ENCODE data around the gene SLITRK1. TPM values are rescaled to one million over a fixed set of nuclear protein-coding genes. Genes with fewer than 3 reads are reported as not detected.

The SLITRK1 gene
- polyA plus RNA-seq, 1 donor (not counting 4 experiments of a cell fraction or from before 2014, with no cell fraction given) = not detected

DNA sequence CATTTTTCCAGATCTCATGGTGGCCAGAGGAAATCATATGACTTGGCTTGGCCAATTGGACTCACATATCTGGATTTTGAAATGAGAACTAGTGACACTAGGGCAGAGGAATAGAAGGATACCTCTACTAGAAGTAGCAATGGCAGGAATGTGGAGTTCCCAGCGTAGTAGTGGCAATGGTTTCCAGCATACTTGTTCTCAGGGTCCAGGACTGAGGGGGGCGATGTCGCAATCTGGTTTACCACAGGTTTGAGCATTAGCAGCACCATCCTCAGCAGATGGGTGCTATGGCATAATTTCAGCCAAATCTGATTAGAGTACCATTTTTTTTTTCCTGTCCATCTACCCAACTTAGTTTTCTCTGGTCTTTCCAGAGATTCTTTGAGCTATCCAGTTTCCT lies 8.1 kb upstream of the SLITRK1 start:
- no peaks in the 10 kb centered on the region for H3K9me1 ChIP-seq (ENCODE audit: control insufficient read depth, extremely low read depth, insufficient read depth, low read length)
- DNase-seq (ENCODE audit: low read depth, low spot score) (no peak), FAIRE-seq (no peak)
- no peak for TF ChIP-seq EZH2 (IDR thresholded peaks at IDR 0.05; ENCODE audit: low read length)
- TF ChIP-seq, protein P1, sequence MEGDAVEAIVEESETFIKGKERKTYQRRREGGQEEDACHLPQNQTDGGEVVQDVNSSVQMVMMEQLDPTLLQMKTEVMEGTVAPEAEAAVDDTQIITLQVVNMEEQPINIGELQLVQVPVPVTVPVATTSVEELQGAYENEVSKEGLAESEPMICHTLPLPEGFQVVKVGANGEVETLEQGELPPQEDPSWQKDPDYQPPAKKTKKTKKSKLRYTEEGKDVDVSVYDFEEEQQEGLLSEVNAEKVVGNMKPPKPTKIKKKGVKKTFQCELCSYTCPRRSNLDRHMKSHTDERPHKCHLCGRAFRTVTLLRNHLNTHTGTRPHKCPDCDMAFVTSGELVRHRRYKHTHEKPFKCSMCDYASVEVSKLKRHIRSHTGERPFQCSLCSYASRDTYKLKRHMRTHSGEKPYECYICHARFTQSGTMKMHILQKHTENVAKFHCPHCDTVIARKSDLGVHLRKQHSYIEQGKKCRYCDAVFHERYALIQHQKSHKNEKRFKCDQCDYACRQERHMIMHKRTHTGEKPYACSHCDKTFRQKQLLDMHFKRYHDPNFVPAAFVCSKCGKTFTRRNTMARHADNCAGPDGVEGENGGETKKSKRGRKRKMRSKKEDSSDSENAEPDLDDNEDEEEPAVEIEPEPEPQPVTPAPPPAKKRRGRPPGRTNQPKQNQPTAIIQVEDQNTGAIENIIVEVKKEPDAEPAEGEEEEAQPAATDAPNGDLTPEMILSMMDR (optimal IDR thresholded peaks at IDR 0.05 in 1 of 3, IDR thresholded peaks at IDR 0.05 in 1 of 3, conservative IDR thresholded peaks at IDR 0.05 in 1 of 3; ENCODE audit: extremely low read depth in 1 of 3, insufficient read depth in 2 of 3, low read length in 3 of 3) = no peak
- dilution Hi-C loops (cut with MboI; ENCODE audit: extremely low pct_ligation_motif_present, low sequenced_read_pairs) = no loop called here
- H3K27ac ChIP-seq (ENCODE audit: control insufficient read depth, insufficient read depth, low read length) = no peak overlapping the region
- no peak overlapping the region for H3K4me2 ChIP-seq (ENCODE audit: control insufficient read depth, extremely low read depth, insufficient read depth, low read depth, low read length)
- no peaks in the 10 kb centered on the region for H3K27me3 ChIP-seq (ENCODE audit: control insufficient read depth, extremely low read depth, insufficient read depth, low read length)
- no peak overlapping the region for H2AFZ ChIP-seq (ENCODE audit: control insufficient read depth, low read length)
- H3K9ac ChIP-seq (ENCODE audit: control insufficient read depth, extremely low read depth, insufficient read depth, low read length) = no peak overlapping the region
- H3K36me3 ChIP-seq (ENCODE audit: control insufficient read depth in 2 of 2, extremely low read depth in 1 of 2, insufficient read depth in 2 of 2, low read length in 2 of 2) = no peaks in the 10 kb centered on the region
- no peaks in the 10 kb centered on the region for H3K9me3 ChIP-seq (ENCODE audit: control insufficient read depth, low read depth, low read length)
- H3K79me2 ChIP-seq (ENCODE audit: control insufficient read depth, insufficient read depth, low read length) = no peaks in the 10 kb centered on the region
- no peaks in the 10 kb centered on the region for H3K4me1 ChIP-seq (ENCODE audit: control insufficient read depth, extremely low read depth, insufficient read depth, low read length)
- H3K4me3 ChIP-seq (ENCODE audit: control insufficient read depth in 2 of 3, extremely low read depth in 1 of 3, insufficient read depth in 2 of 3, low read depth in 1 of 3, low read length in 3 of 3) = no peak overlapping the region
- H4K20me1 ChIP-seq (ENCODE audit: control insufficient read depth, extremely low read depth, insufficient read depth, low read length) = no peaks in the 10 kb centered on the region

DNA sequence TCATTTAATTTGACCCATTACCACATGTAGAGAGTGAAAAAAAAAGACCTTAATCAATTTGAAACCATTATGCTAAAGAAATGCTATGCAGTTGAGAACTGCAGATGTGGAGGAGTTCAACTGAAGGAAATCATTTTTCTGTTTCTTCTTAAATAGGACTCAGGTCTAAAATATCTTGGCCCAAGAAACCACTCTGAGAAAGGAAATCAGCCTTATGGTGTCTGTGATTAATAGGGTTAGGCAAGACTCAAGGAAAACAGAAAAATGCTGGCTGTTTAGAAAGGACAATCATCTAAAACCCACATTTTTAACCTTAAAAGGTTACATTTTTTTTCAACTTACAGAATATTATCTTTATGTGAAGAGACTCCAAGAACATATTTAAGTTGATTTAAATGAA lies 1.9 kb upstream of the SLITRK1 start:
- H3K27ac ChIP-seq (ENCODE audit: control insufficient read depth, insufficient read depth, low read length) = no peak overlapping the region
- no peaks in the 10 kb centered on the region for H3K9me3 ChIP-seq (ENCODE audit: control insufficient read depth, low read depth, low read length)
- H4K20me1 ChIP-seq (ENCODE audit: control insufficient read depth, extremely low read depth, insufficient read depth, low read length) = no peaks in the 10 kb centered on the region
- H3K79me2 ChIP-seq (ENCODE audit: control insufficient read depth, insufficient read depth, low read length) = no peaks in the 10 kb centered on the region
- TF ChIP-seq, protein P1 (optimal IDR thresholded peaks at IDR 0.05 in 1 of 3, IDR thresholded peaks at IDR 0.05 in 1 of 3, conservative IDR thresholded peaks at IDR 0.05 in 1 of 3; ENCODE audit: extremely low read depth in 1 of 3, insufficient read depth in 2 of 3, low read length in 3 of 3) = no peak
- TF ChIP-seq EZH2 (IDR thresholded peaks at IDR 0.05; ENCODE audit: low read length) = no peak
- no peaks in the 10 kb centered on the region for H3K9me1 ChIP-seq (ENCODE audit: control insufficient read depth, extremely low read depth, insufficient read depth, low read length)
- DNase-seq (ENCODE audit: low read depth, low spot score) (no peak), FAIRE-seq (no peak)
- peaks cover 17% of the 10 kb centered on the region for H3K4me1 ChIP-seq (ENCODE audit: control insufficient read depth, extremely low read depth, insufficient read depth, low read length)
- H2AFZ ChIP-seq (ENCODE audit: control insufficient read depth, low read length) = no peak overlapping the region
- dilution Hi-C loops (cut with MboI; ENCODE audit: extremely low pct_ligation_motif_present, low sequenced_read_pairs) = no loop called here
- H3K4me2 ChIP-seq (ENCODE audit: control insufficient read depth, extremely low read depth, insufficient read depth, low read depth, low read length) = no peak overlapping the region
- peaks cover 49% of the 10 kb centered on the region for H3K27me3 ChIP-seq (ENCODE audit: control insufficient read depth, extremely low read depth, insufficient read depth, low read length)
- H3K36me3 ChIP-seq (ENCODE audit: control insufficient read depth in 2 of 2, extremely low read depth in 1 of 2, insufficient read depth in 2 of 2, low read length in 2 of 2) = no peaks in the 10 kb centered on the region
- H3K4me3 ChIP-seq (ENCODE audit: control insufficient read depth in 2 of 3, extremely low read depth in 1 of 3, insufficient read depth in 2 of 3, low read depth in 1 of 3, low read length in 3 of 3) = no peak overlapping the region
- H3K9ac ChIP-seq (ENCODE audit: control insufficient read depth, extremely low read depth, insufficient read depth, low read length) = no peak overlapping the region

Data from keratinocyte (primary cell).